MM.1S (cell line): ENCODE data around the gene FAP.

Experiments
- DNase-seq: peaks from one replicate; pipeline ENCODE4 v3.0.0-alpha.2; 2015
- H2AFZ ChIP-seq: fragments of 300-600 bp; sonication (generic); 2 replicates; pipeline ENCODE4 v1.6.0; 2016; ENCODE audit warnings: antibody characterized with exemption, low read length
- H3F3A ChIP-seq: fragments of 300-600 bp; sonication (generic); 2 replicates; pipeline ENCODE4 v1.6.1; 2016; ENCODE audit warnings: mild to moderate bottlenecking, antibody characterized with exemption, low read length, moderate library complexity, mixed read lengths; ENCODE audit not compliant: insufficient read depth
- H3K27ac ChIP-seq: fragments of 300-600 bp; sonication (generic); 2 replicates; pipeline ENCODE4 v1.5.1; 2016; ENCODE audit warnings: mild to moderate bottlenecking, low read length
- H3K27me3 ChIP-seq: fragments of 300-600 bp; sonication (generic); replicated peaks from 2 replicates; pipeline ENCODE4 v1.6.0; 2016; ENCODE audit warnings: low read length; ENCODE audit not compliant: insufficient read depth
- H3K36me3 ChIP-seq: fragments of 300-600 bp; sonication (generic); replicated peaks from 2 replicates; pipeline ENCODE4 v1.6.1; 2016; ENCODE audit warnings: mild to moderate bottlenecking, low read length, mixed read lengths; ENCODE audit not compliant: insufficient read depth
- H3K4me1 ChIP-seq: fragments of 300-600 bp; sonication (generic); 2 replicates; pipeline ENCODE4 v1.6.1; 2016; ENCODE audit warnings: low read length, mixed read lengths
- H3K4me2 ChIP-seq: fragments of 300-600 bp; sonication (generic); 2 replicates; pipeline ENCODE4 v1.6.0; 2016; ENCODE audit warnings: low read depth, low read length
- H3K4me3 ChIP-seq: fragments of 300-600 bp; sonication (generic); 2 replicates; pipeline ENCODE4 v1.5.1; 2016; ENCODE audit warnings: low read length, mixed read lengths
- H3K79me2 ChIP-seq: fragments of 300-600 bp; sonication (generic); 2 replicates; pipeline ENCODE4 v1.6.1; 2016; ENCODE audit warnings: mixed run types, low read length, mixed read lengths
- H3K9ac ChIP-seq: fragments of 300-600 bp; sonication (generic); 2 replicates; pipeline ENCODE4 v1.6.1; 2016; ENCODE audit warnings: low read length, mixed read lengths
- H3K9me2 ChIP-seq: fragments of 300-600 bp; sonication (generic); replicated peaks from 2 replicates; pipeline ENCODE4 v1.6.1; 2016; ENCODE audit warnings: mild to moderate bottlenecking, low read length, mixed read lengths; ENCODE audit not compliant: insufficient read depth
- H3K9me3 ChIP-seq: fragments of 300-600 bp; sonication (generic); replicated peaks from 2 replicates; pipeline ENCODE4 v1.6.1; 2016; ENCODE audit warnings: mild to moderate bottlenecking, low read length, mixed read lengths; ENCODE audit not compliant: insufficient read depth
- H4K20me1 ChIP-seq: fragments of 300-600 bp; sonication (generic); 2 replicates; pipeline ENCODE4 v1.6.1; 2016; ENCODE audit warnings: mild to moderate bottlenecking, low read length, moderate library complexity, mixed read lengths; ENCODE audit not compliant: insufficient read depth
- CTCF ChIP-seq: fragments of 300-600 bp; sonication (generic); IDR thresholded peaks from 2 replicates; pipeline ENCODE4 v1.5.1; 2016; ENCODE audit warnings: antibody characterized with exemption, low read length, mixed read lengths
- EZH2 ChIP-seq: fragments of 300-600 bp; sonication (generic); optimal IDR thresholded peaks from 2 replicates; pipeline ENCODE3; 2017; ENCODE audit warnings: low read depth, mild to moderate bottlenecking, antibody characterized with exemption, low read length, mixed read lengths
- EZH2phosphoT487 ChIP-seq: fragments of 300-600 bp; sonication (generic); IDR thresholded peaks from 2 replicates; pipeline ENCODE4 v1.6.1; 2018; ENCODE audit warnings: antibody characterized with exemption, low read length

Gene FAP

GRCh38 chr2:162252153-162252552, 8.9 kb upstream of the FAP start:
- no peak overlapping the region for H3K9ac ChIP-seq
- H3K36me3 ChIP-seq: no peaks in the 10 kb centered on the region
- no peak overlapping the region for H3K4me2 ChIP-seq
- H3K27ac ChIP-seq: no peak overlapping the region
- H3K9me2 ChIP-seq: no peaks in the 10 kb centered on the region
- TF ChIP-seq EZH2: no peak
- TF ChIP-seq CTCF: no peak
- no peak for TF ChIP-seq EZH2phosphoT487
- no peaks in the 10 kb centered on the region for H3K27me3 ChIP-seq
- no peaks in the 10 kb centered on the region for H3K9me3 ChIP-seq
- no peaks in the 10 kb centered on the region for H3K4me1 ChIP-seq
- no peaks in the 10 kb centered on the region for H4K20me1 ChIP-seq
- no peaks in the 10 kb centered on the region for H3K79me2 ChIP-seq
- no peak overlapping the region for H2AFZ ChIP-seq
- H3F3A ChIP-seq: no peaks in the 10 kb centered on the region
- no peak for DNase-seq
- H3K4me3 ChIP-seq: no peak overlapping the region

- Histone ChIP-seq H3K4me2 (no peak overlapping the region), H2AFZ (no peak overlapping the region)
Measured at GRCh38 chr2:162245781-162246180, 2.5 kb upstream of the FAP start.

GRCh38 chr2:162245061-162245460, 1.8 kb upstream of the FAP start:
- H3K9me3 ChIP-seq: no peaks in the 10 kb centered on the region
- no peaks in the 10 kb centered on the region for H4K20me1 ChIP-seq
- no peak overlapping the region for H3K9ac ChIP-seq
- no peak for DNase-seq
- no peaks in the 10 kb centered on the region for H3K4me1 ChIP-seq
- no peak overlapping the region for H3K4me2 ChIP-seq
- H2AFZ ChIP-seq: no peak overlapping the region
- H3K27ac ChIP-seq: no peak overlapping the region
- no peaks in the 10 kb centered on the region for H3F3A ChIP-seq
- H3K9me2 ChIP-seq: no peaks in the 10 kb centered on the region
- no peaks in the 10 kb centered on the region for H3K27me3 ChIP-seq
- H3K36me3 ChIP-seq: no peaks in the 10 kb centered on the region
- no peak for TF ChIP-seq CTCF
- no peaks in the 10 kb centered on the region for H3K79me2 ChIP-seq
- no peak overlapping the region for H3K4me3 ChIP-seq

More at GRCh38 chr2:162245781-162246180, 2.5 kb upstream of the FAP start:
- no peak overlapping the region for H3K9ac ChIP-seq
- no peak for DNase-seq
- H3K36me3 ChIP-seq: no peaks in the 10 kb centered on the region
- no peaks in the 10 kb centered on the region for H3K4me1 ChIP-seq
- no peaks in the 10 kb centered on the region for H3K9me3 ChIP-seq
- H4K20me1 ChIP-seq: no peaks in the 10 kb centered on the region
- no peaks in the 10 kb centered on the region for H3K79me2 ChIP-seq
- no peaks in the 10 kb centered on the region for H3F3A ChIP-seq
- H3K9me2 ChIP-seq: no peaks in the 10 kb centered on the region
- TF ChIP-seq EZH2: no peak
- TF ChIP-seq CTCF: no peak
- TF ChIP-seq EZH2phosphoT487: no peak
- H3K27ac ChIP-seq: no peak overlapping the region
- no peak overlapping the region for H3K4me3 ChIP-seq
- no peaks in the 10 kb centered on the region for H3K27me3 ChIP-seq
